Activated naive CD4-positive, alpha-beta T cell treated with anti-CD3 and anti-CD28 coated beads, Interleukin-2, amount 50 U/mL, for 72 hours (primary cell): ENCODE results near the gene MYBPC2. TPM values are rescaled to one million over a fixed set of nuclear protein-coding genes. Genes with fewer than 3 reads are reported as not detected.

Source experiments
- ATAC-seq, 2 donors: fragments of 150-1000 bp; cut with Tn5 transposase; 2 replicates each; pipeline ENCODE4 v1.10.0; 2021; ENCODE audit warnings: mild to moderate bottlenecking in 2 of 2, moderate library complexity in 2 of 2
- DNase-seq, 2 donors: peaks; one replicate each; pipeline ENCODE4 v3.0.0; 2021 to 2022; ENCODE audit warnings: low spot score in 2 of 2
- H3K27ac Mint-ChIP-seq, 2 donors: one replicate each; pipeline ENCODE4 v1.8.0; 2022; ENCODE audit warnings: mild to moderate bottlenecking in 2 of 2, mixed read lengths in 2 of 2
- H3K36me3 Mint-ChIP-seq, 2 donors: one replicate each; pipeline ENCODE4 v1.8.0; 2022; ENCODE audit warnings: mixed read lengths in 2 of 2
- H3K9me3 Mint-ChIP-seq, 2 donors: one replicate each; pipeline ENCODE4 v1.8.0; 2022; ENCODE audit warnings: mixed read lengths in 2 of 2
- total RNA-seq, 2 donors: library from RNA; stranded (reverse); gene quantifications; one replicate each; pipeline ENCODE4 v1.2.3, GENCODE V29; 2022

Gene MYBPC2
- total RNA-seq, 2 donors from 2014 or later, result 0.91 to 1.9 TPM

DNA sequence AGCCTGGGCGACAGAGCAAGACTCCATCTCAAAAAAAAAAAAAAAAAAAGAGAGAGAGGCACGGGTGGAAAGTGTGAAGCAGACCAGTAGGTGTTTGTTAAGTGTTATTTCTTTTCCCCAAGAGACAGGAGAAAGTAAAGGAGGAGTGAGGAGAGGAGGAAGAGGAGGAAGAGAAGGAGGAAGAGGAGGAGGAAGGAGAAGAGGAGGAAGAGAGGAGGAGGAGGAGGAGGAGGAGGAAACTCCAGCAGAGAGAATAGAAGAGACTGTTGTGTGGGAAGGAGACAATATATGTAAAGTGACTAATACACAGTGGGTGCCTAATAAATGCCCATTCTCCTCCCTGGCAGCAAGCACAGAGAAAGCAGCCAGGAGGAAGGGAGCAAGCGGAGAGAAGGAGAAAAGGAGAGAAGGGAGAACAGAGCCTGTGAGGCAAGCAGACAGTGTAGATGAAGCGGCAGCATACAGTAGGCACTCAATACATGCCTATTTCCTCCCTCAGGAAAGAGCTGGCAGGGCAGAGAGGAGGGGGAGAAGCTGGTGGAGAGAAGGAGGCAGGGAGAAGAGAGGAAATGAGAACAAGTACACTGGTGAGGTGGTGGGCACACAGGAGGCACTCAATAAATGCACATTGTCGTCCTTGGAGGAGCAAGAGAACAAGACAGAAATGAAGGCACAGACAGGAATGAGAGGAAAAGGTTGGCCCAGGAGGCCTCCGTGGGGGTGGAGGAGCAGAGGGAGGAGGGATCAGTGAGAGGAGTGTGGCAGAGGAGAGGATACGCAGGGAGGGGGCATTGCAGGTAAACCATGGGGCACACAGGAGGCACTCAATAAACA, 61.7 kb downstream of the MYBPC2 start:
- DNase-seq (no peak), ATAC-seq (no peak)
- Mint-ChIP-seq H3K36me3 (no peaks in the 10 kb centered on the region), H3K9me3 (no peaks in the 10 kb centered on the region), H3K27ac (peak overlapping the region in 1 of 2 donors; percentile 45)

GRCh38 chr19:50495020-50495531, 62.4 kb downstream of the MYBPC2 start:
- DNase-seq (no peak), ATAC-seq (no peak)
- Mint-ChIP-seq H3K27ac (peak overlapping the region in 1 of 2 donors; percentile 45), H3K9me3 (no peaks in the 10 kb centered on the region), H3K36me3 (no peaks in the 10 kb centered on the region)

DNA sequence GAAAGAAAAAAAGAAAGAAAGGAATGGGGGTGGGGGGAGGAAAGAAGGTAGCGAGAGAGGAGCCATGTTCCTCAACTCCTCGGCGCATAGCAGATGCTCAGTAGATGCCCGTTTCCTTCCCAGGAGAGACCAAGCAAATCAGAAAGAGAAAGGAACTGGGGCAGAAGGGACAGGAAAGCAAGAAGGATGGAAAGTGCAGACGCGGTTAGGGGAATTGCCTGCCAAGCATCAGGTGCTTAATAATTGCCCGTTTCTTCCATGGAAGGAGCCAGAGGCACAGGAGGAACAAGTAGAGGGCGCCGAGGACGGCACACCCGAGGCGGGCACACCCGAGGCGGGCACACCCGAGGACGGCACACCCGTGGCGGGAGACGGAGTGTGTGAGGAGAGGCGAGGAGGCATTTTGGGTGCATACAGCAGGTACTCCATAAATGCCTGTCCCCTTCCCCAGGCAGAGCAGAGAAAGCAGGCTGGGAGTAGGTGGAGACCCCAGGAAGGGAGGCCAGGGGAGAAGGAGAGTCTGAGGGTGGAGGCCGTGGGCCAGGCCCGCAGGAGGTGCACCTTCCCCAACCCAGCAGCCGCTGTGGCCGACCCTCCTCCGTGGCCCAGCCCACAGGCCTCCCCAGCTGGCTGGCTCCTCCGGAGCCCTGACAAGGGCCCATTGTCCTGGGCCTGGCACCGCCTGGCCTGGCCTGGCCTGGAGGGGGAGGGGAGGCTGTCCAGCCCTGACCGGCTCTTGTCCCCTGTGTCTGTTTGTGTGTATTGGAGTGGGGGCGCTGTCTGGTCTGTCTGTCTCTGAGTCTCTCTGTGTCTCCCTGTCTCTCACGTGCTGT, 63.7 kb downstream of the MYBPC2 start:
- Mint-ChIP-seq H3K9me3 (no peaks in the 10 kb centered on the region), H3K27ac (no peak overlapping the region), H3K36me3 (no peaks in the 10 kb centered on the region)
- peak in 1 of 2 donors; percentile 42 for DNase-seq
- ATAC-seq, result no peak

DNA sequence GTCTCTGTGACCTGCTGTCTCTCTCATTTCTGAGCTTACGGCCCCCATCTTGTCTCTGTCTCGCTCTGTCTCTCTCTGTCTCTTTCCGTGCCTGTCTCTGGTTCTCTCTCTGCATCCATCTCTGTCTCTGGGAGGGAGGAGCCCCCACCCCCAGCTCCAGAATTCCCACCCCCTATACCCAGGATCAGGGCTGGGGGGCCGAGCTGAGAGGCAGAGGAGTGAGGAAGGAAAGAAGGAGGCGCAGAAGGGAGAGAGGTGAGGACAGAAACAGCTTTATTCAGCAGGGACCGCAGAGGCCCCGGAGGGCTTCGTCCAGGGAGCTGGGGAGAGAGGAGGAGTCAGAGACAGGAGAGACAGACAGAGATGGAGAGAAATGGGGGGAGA, 64.3 kb downstream of the MYBPC2 start:
- H3K9me3 Mint-ChIP-seq, result no peaks in the 10 kb centered on the region

GRCh38 chr19:50498219-50499056, 65.7 kb downstream of the MYBPC2 start:
- no peaks in the 10 kb centered on the region for H3K36me3 Mint-ChIP-seq
- no peaks in the 10 kb centered on the region for H3K9me3 Mint-ChIP-seq
- no peak for ATAC-seq
- no peak for DNase-seq
- no peak overlapping the region for H3K27ac Mint-ChIP-seq

More for the DNA sequence above, 64.3 kb downstream of the MYBPC2 start:
- H3K36me3 Mint-ChIP-seq, result no peaks in the 10 kb centered on the region
- no peak for ATAC-seq
- no peak for DNase-seq
- no peak overlapping the region for H3K27ac Mint-ChIP-seq

- no peak overlapping the region for H3K27ac Mint-ChIP-seq
- H3K9me3 Mint-ChIP-seq, result no peaks in the 10 kb centered on the region
- H3K36me3 Mint-ChIP-seq, result no peaks in the 10 kb centered on the region
- peak in 1 of 2 donors; percentile 54 for ATAC-seq
- DNase-seq, result no peak
These were observed 67.5 kb downstream of the MYBPC2 start for GRCh38 chr19:50500060-50500752.

- peak in 1 of 2 donors; percentile 24 for ATAC-seq
- H3K36me3 Mint-ChIP-seq, result no peaks in the 10 kb centered on the region
- no peaks in the 10 kb centered on the region for H3K9me3 Mint-ChIP-seq
- H3K27ac Mint-ChIP-seq, result peak overlapping the region in 1 of 2 donors; percentile 65
- no peak for DNase-seq
These were observed 68.1 kb downstream of the MYBPC2 start for GRCh38 chr19:50500753-50501151.

DNA sequence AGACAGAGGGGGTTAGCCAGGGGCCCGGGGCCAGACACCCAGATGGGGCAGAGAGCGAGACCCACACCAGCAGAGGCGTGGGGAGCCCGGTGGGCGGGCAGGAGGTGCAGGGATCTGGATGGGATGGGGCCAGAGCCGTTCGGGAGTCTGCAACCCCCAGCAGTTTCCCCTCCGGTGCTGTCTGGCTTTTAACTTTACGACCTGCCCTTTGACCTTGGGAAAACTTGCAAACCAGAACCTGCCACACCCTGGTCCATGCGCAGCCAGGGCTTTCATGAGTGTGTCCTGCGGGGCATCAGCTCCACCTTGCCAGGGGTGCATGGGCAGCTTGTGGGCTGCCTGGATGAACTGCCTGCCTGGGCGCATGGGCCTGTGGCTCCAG, 68.5 kb downstream of the MYBPC2 start:
- ATAC-seq (peak in 1 of 2 donors; percentile 35), DNase-seq (no peak)
- H3K27ac Mint-ChIP-seq, result peak overlapping the region in 1 of 2 donors; percentile 65
- no peaks in the 10 kb centered on the region for H3K36me3 Mint-ChIP-seq
- H3K9me3 Mint-ChIP-seq, result no peaks in the 10 kb centered on the region

- Mint-ChIP-seq H3K36me3 (no peaks in the 10 kb centered on the region), H3K9me3 (no peaks in the 10 kb centered on the region), H3K27ac (peak overlapping the region; percentile 55 to 65)
- no peak for ATAC-seq
- DNase-seq, result no peak
These were observed 69.1 kb downstream of the MYBPC2 start for GRCh38 chr19:50501568-50502475.

DNA sequence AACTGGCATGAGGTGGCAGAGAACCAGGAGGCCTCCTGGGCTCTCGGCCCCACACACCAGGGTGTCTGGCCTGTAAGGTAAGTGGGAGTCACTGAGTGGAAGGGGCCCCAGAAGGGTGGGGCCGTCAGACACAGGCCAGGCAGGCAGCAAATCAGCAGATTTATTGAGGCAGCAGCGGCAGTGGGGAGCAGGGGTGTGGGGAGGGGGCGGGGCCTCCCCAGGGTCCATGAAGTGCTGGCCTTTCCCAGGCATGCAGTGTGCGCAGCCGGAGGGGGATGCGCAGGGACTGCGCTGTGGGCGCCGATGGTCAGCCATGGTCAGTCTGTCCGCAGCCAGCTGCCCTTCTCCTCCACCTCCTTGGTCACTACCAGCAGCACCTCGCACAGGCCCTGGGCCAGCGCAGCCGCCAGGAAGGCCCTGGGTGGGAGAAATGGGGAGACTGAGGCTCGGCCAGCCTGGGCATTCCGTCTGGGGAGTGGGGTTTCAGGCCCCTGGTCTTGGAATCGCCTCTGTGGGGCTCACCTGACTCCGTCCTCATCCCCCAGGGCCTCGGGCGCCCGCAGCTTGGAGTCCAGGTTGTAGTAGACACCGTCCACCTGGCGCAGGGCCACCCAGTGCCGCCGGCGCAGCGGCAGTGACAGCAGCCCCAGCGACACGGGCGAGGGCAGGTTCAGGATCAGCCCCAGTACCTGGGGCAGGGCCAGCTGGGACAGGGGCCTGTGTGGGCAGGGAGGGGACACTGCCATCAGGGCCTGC, 73.3 kb downstream of the MYBPC2 start:
- ATAC-seq (no peak), DNase-seq (no peak)
- Mint-ChIP-seq H3K36me3 (peaks cover 0 to 6% of the 10 kb centered on the region in 2 donors), H3K9me3 (no peaks in the 10 kb centered on the region), H3K27ac (no peak overlapping the region)

- peaks cover 0 to 6% of the 10 kb centered on the region in 2 donors for H3K36me3 Mint-ChIP-seq
- no peak for DNase-seq
- no peaks in the 10 kb centered on the region for H3K9me3 Mint-ChIP-seq
- no peak for ATAC-seq
- H3K27ac Mint-ChIP-seq, result no peak overlapping the region
These were observed 74.0 kb downstream of the MYBPC2 start for GRCh38 chr19:50506700-50507099.

GRCh38 chr19:50507376-50507775, 74.7 kb downstream of the MYBPC2 start:
- no peaks in the 10 kb centered on the region for H3K9me3 Mint-ChIP-seq
- H3K36me3 Mint-ChIP-seq, result peaks cover 0 to 6% of the 10 kb centered on the region in 2 donors
- peak overlapping the region; percentile 60 to 89 for H3K27ac Mint-ChIP-seq
- DNase-seq (no peak), ATAC-seq (no peak)

GRCh38 chr19:50508843-50509190, 76.1 kb downstream of the MYBPC2 start:
- Mint-ChIP-seq H3K36me3 (peaks cover 0 to 6% of the 10 kb centered on the region in 2 donors), H3K27ac (peak overlapping the region; percentile 60 to 65), H3K9me3 (no peaks in the 10 kb centered on the region)
- no peak for ATAC-seq
- DNase-seq, result no peak

DNA sequence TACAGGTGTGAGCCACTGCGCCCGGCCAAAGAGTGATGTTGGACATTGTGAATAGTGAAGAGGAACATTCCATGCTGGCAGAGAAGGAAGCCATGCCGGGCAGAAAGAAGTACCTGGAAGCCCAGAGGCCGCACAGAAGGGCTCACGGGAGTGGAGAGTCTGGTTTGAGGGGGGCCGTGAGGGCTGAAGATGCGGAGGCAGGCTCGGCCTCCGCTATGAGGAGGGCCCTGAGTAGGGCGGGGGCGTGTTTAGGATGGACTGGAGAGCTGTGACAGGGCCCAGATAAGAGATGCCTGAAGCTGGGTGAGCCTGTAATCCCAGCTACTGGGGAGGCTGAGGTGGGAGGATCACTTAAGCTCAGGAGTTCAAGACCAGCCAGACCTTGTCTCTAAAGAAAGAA, 76.7 kb downstream of the MYBPC2 start:
- Mint-ChIP-seq H3K9me3 (no peaks in the 10 kb centered on the region), H3K27ac (peak overlapping the region in 1 of 2 donors; percentile 60), H3K36me3 (peaks cover 0 to 6% of the 10 kb centered on the region in 2 donors)
- no peak for ATAC-seq
- no peak for DNase-seq
